Muscle layer of colon (tissue), 2 donors: ENCODE data around the gene PRKAA1.
A peak's percentile ranks its signal among the peaks of the same experiment; 100 is the strongest.

Source experiments
- H3K27ac ChIP-seq: one replicate; pipeline ENCODE4 v1.7.0; 2013; ENCODE audit warnings: low read depth, mild to moderate bottlenecking, low read length, moderate library complexity
- H3K27me3 ChIP-seq, 2 donors: one replicate each; pipeline ENCODE4 v1.7.0; 2013; ENCODE audit warnings: low read length in 2 of 2, mild to moderate bottlenecking in 2 of 2; ENCODE audit not compliant: insufficient read depth in 2 of 2, control insufficient read depth in 1 of 2
- H3K36me3 ChIP-seq: one replicate; pipeline ENCODE4 v1.7.0; 2013; ENCODE audit warnings: mild to moderate bottlenecking, low read length; ENCODE audit not compliant: insufficient read depth
- H3K4me1 ChIP-seq: one replicate; pipeline ENCODE4 v1.7.0; 2013; ENCODE audit warnings: mild to moderate bottlenecking, low read length; ENCODE audit not compliant: insufficient read depth
- H3K4me3 ChIP-seq, 2 donors: one replicate each; pipeline ENCODE4 v1.7.0; 2013; ENCODE audit warnings: low read length in 2 of 2, low read depth in 1 of 2, mild to moderate bottlenecking in 1 of 2, moderate library complexity in 1 of 2
- H3K9ac ChIP-seq: one replicate; pipeline ENCODE4 v1.7.0; 2013; ENCODE audit warnings: low read length
- H3K9me3 ChIP-seq: one replicate; pipeline ENCODE4 v1.7.0; 2013; ENCODE audit warnings: mild to moderate bottlenecking, low read length
- donor health status: abdominal sarcoma.
- donor health status: Adenocarcinoma of cecum.

PRKAA1 gene

GRCh38 chr5:40798012-40798800, at the start of gene PRKAA1:
TSS of gene PRKAA1 (minus strand) at chr5:40798374. CDS start at chr5:40798189, 185 bp downstream.
- Histone ChIP-seq H3K9me3 (no peaks in the 10 kb centered on the region), H3K36me3 (no peaks in the 10 kb centered on the region), H3K27me3 (no peaks in the 10 kb centered on the region), H3K4me3 (peak within 1 kb of the TSS; percentile 83 to 95), H3K27ac (peak within 1 kb of the TSS; percentile 93), H3K4me1 (peaks cover 18% of the 10 kb centered on the region), H3K9ac (peak within 1 kb of the TSS; percentile 93)

- Histone ChIP-seq H3K27me3 (no peaks in the 10 kb centered on the region), H3K4me1 (no peaks in the 10 kb centered on the region), H3K36me3 (no peaks in the 10 kb centered on the region), H3K9ac (no peak overlapping the region), H3K9me3 (no peaks in the 10 kb centered on the region), H3K4me3 (no peak overlapping the region), H3K27ac (no peak overlapping the region)
Measured at GRCh38 chr5:40847525-40847924, 49.4 kb upstream of the PRKAA1 start.

- Histone ChIP-seq H3K4me3 (no peak overlapping the region), H3K9ac (no peak overlapping the region), H3K27me3 (no peaks in the 10 kb centered on the region), H3K27ac (no peak overlapping the region), H3K36me3 (no peaks in the 10 kb centered on the region), H3K9me3 (no peaks in the 10 kb centered on the region), H3K4me1 (no peaks in the 10 kb centered on the region)
Measured at GRCh38 chr5:40846371-40846770, 48.2 kb upstream of the PRKAA1 start.

- Histone ChIP-seq H3K9me3 (no peaks in the 10 kb centered on the region), H3K9ac (no peak overlapping the region), H3K27me3 (no peaks in the 10 kb centered on the region), H3K27ac (no peak overlapping the region), H3K4me3 (no peak overlapping the region), H3K4me1 (no peaks in the 10 kb centered on the region), H3K36me3 (no peaks in the 10 kb centered on the region)
Measured at GRCh38 chr5:40844565-40844964, 46.4 kb upstream of the PRKAA1 start.

GRCh38 chr5:40842351-40842750, 44.2 kb upstream of the PRKAA1 start:
- Histone ChIP-seq H3K9me3 (no peaks in the 10 kb centered on the region), H3K9ac (no peak overlapping the region), H3K36me3 (no peaks in the 10 kb centered on the region), H3K4me1 (no peaks in the 10 kb centered on the region), H3K27me3 (no peaks in the 10 kb centered on the region), H3K4me3 (no peak overlapping the region), H3K27ac (no peak overlapping the region)

GRCh38 chr5:40841068-40841805, 43.1 kb upstream of the PRKAA1 start, which contains the start of gene CARD6:
TSS of gene CARD6 (plus strand) at chr5:40841367. CDS start at chr5:40841383, 16 bp downstream.
- Histone ChIP-seq H3K27ac (peak within 1 kb of the TSS; percentile 47), H3K27me3 (no peaks in the 10 kb centered on the region), H3K9ac (peak within 1 kb of the TSS; percentile 24), H3K4me3 (peak within 1 kb of the TSS in 1 of 2 donors; percentile 42), H3K36me3 (no peaks in the 10 kb centered on the region), H3K4me1 (peaks cover 3% of the 10 kb centered on the region), H3K9me3 (no peaks in the 10 kb centered on the region)

GRCh38 chr5:40838086-40838485, 39.9 kb upstream of the PRKAA1 start:
- H3K4me3 ChIP-seq, result no peak overlapping the region
- peaks cover 8% of the 10 kb centered on the region for H3K36me3 ChIP-seq
- H3K9me3 ChIP-seq, result no peaks in the 10 kb centered on the region
- H3K4me1 ChIP-seq, result peaks cover 23% of the 10 kb centered on the region
- no peak overlapping the region for H3K9ac ChIP-seq
- H3K27me3 ChIP-seq, result no peaks in the 10 kb centered on the region
- no peak overlapping the region for H3K27ac ChIP-seq

- Histone ChIP-seq H3K4me1 (peaks cover 26% of the 10 kb centered on the region), H3K27me3 (no peaks in the 10 kb centered on the region), H3K27ac (peak within 1 kb of the TSS; percentile 93), H3K9ac (peak within 1 kb of the TSS; percentile 88), H3K36me3 (peaks cover 37% of the 10 kb centered on the region), H3K9me3 (no peaks in the 10 kb centered on the region), H3K4me3 (peak within 1 kb of the TSS; percentile 67 to 92)
Measured at GRCh38 chr5:40834849-40835787, 36.9 kb upstream of the PRKAA1 start, which contains the start of gene RPL37. TSS of gene RPL37 (minus strand) at chr5:40835222. CDS start at chr5:40835185, 37 bp downstream.

- peaks cover 26% of the 10 kb centered on the region for H3K4me1 ChIP-seq
- peaks cover 40% of the 10 kb centered on the region for H3K36me3 ChIP-seq
- peak overlapping the region; percentile 93 for H3K27ac ChIP-seq
Measured at GRCh38 chr5:40834391-40834848, 36.2 kb upstream of the PRKAA1 start.

GRCh38 chr5:40833712-40834229, 35.6 kb upstream of the PRKAA1 start:
- H3K36me3 ChIP-seq, result peaks cover 44% of the 10 kb centered on the region
- peak overlapping the region; percentile 93 for H3K27ac ChIP-seq
- peak overlapping the region in 1 of 2 donors; percentile 92 for H3K4me3 ChIP-seq
- no peaks in the 10 kb centered on the region for H3K27me3 ChIP-seq
- peak overlapping the region; percentile 88 for H3K9ac ChIP-seq
- H3K4me1 ChIP-seq, result peaks cover 26% of the 10 kb centered on the region
- H3K9me3 ChIP-seq, result no peaks in the 10 kb centered on the region

More at GRCh38 chr5:40834391-40834848, 36.2 kb upstream of the PRKAA1 start:
- peak overlapping the region; percentile 64 to 92 for H3K4me3 ChIP-seq
- H3K9me3 ChIP-seq, result no peaks in the 10 kb centered on the region
- no peaks in the 10 kb centered on the region for H3K27me3 ChIP-seq
- H3K9ac ChIP-seq, result peak overlapping the region; percentile 88
